Stimulated activated naive B cell treated with anti-CD40 and anti-IgM and Interleukin-4, amounts not matched to agents 10 μg/mL and 1 μg/mL and 100 μg/mL, for 72 hours (primary cell): ENCODE results near the gene SLC36A3.
"Not testable (repeated sequence)": the region's sequence is repeated elsewhere in the genome, so short reads cannot be mapped to it uniquely, and the experiment has no call there.

Experiments
- ATAC-seq, 2 donors: fragments of 150-1000 bp; cut with Tn5 transposase; replicated peaks; 2 replicates each; pipeline ENCODE4 v1.10.0; 2021; ENCODE audit warnings: moderate library complexity in 1 of 2
- DNase-seq: peaks from one replicate; pipeline ENCODE4 v3.0.0; 2021
- H3K27ac Mint-ChIP-seq: one replicate; pipeline ENCODE4 v1.8.0; 2022; ENCODE audit warnings: mild to moderate bottlenecking, mixed read lengths
- H3K27me3 Mint-ChIP-seq, 2 donors: one replicate each; pipeline ENCODE4 v1.8.0; 2022; ENCODE audit warnings: mixed read lengths in 2 of 2
- H3K36me3 Mint-ChIP-seq, 2 donors: one replicate each; pipeline ENCODE4 v1.8.0; 2022; ENCODE audit warnings: mixed read lengths in 2 of 2, mild to moderate bottlenecking in 1 of 2
- H3K4me1 Mint-ChIP-seq, 2 donors: one replicate each; pipeline ENCODE4 v1.8.0; 2022; ENCODE audit warnings: mixed read lengths in 2 of 2, mild to moderate bottlenecking in 1 of 2
- H3K4me3 Mint-ChIP-seq, 2 donors: one replicate each; pipeline ENCODE4 v1.8.0; 2022; ENCODE audit warnings: mild to moderate bottlenecking in 2 of 2, mixed read lengths in 2 of 2, moderate library complexity in 1 of 2
- H3K9me3 Mint-ChIP-seq, 2 donors: one replicate each; pipeline ENCODE4 v1.8.0; 2022; ENCODE audit warnings: mixed read lengths in 2 of 2, mild to moderate bottlenecking in 1 of 2

The SLC36A3 gene

GRCh38 chr5:151250346-151251000 lies 53.1 kb downstream of the SLC36A3 start:
- H3K27me3 Mint-ChIP-seq: no peaks in the 10 kb centered on the region
- H3K9me3 Mint-ChIP-seq: no peaks in the 10 kb centered on the region
- peaks cover 0 to 12% of the 10 kb centered on the region in 2 donors for H3K36me3 Mint-ChIP-seq
- H3K4me3 Mint-ChIP-seq: peak overlapping the region; percentile 36 to 38
- no peak for DNase-seq
- peaks cover 19 to 36% of the 10 kb centered on the region in 2 donors for H3K4me1 Mint-ChIP-seq
- H3K27ac Mint-ChIP-seq: no peak overlapping the region
- ATAC-seq: no peak

GRCh38 chr5:151249281-151249680 lies 54.3 kb downstream of the SLC36A3 start:
- Mint-ChIP-seq H3K4me1 (peaks cover 17 to 29% of the 10 kb centered on the region in 2 donors), H3K27me3 (no peaks in the 10 kb centered on the region), H3K36me3 (peaks cover 0 to 12% of the 10 kb centered on the region in 2 donors), H3K9me3 (no peaks in the 10 kb centered on the region), H3K27ac (no peak overlapping the region), H3K4me3 (no peak overlapping the region)
- DNase-seq (no peak), ATAC-seq (no peak)

DNA sequence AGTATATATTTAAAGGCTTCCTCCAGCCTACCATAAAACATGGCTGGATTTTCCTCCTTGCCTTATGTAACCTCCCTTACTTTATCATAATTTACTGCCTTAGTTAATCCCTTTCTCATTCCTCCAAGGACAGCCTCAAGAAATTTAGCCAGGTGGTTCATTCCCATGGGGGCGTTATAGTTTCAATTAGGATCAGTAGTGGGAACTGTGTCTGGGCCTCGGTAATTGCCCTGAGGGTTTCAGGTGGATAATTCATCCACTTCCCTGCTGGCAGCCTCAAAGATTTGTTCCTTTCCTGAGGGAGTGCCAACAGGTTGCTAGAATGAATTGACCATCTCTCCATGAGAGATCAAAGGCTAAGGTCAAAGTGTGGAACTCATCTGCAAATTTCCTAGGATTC lies 54.9 kb downstream of the SLC36A3 start:
- no peaks in the 10 kb centered on the region for H3K27me3 Mint-ChIP-seq
- H3K4me1 Mint-ChIP-seq: peaks cover 23 to 29% of the 10 kb centered on the region in 2 donors
- ATAC-seq (no peak), DNase-seq (no peak)
- H3K36me3 Mint-ChIP-seq: peaks cover 0 to 9% of the 10 kb centered on the region in 2 donors
- no peaks in the 10 kb centered on the region for H3K9me3 Mint-ChIP-seq
- no peak overlapping the region for H3K4me3 Mint-ChIP-seq
- H3K27ac Mint-ChIP-seq: no peak overlapping the region

- peak in 1 of 2 donors; percentile 32 for ATAC-seq
- H3K9me3 Mint-ChIP-seq: no peaks in the 10 kb centered on the region
- H3K36me3 Mint-ChIP-seq: peaks cover 0 to 7% of the 10 kb centered on the region in 2 donors
Observed at GRCh38 chr5:151245680-151246219, 57.8 kb downstream of the SLC36A3 start.

GRCh38 chr5:151244206-151244605 lies 59.4 kb downstream of the SLC36A3 start:
- no peaks in the 10 kb centered on the region for H3K9me3 Mint-ChIP-seq
- no peak for ATAC-seq
- H3K27ac Mint-ChIP-seq: no peak overlapping the region
- H3K36me3 Mint-ChIP-seq: no peaks in the 10 kb centered on the region
- no peaks in the 10 kb centered on the region for H3K27me3 Mint-ChIP-seq
- peaks cover 40 to 56% of the 10 kb centered on the region in 2 donors for H3K4me1 Mint-ChIP-seq
- no peak overlapping the region for H3K4me3 Mint-ChIP-seq
- DNase-seq: no peak

More at GRCh38 chr5:151245680-151246219, 57.8 kb downstream of the SLC36A3 start:
- Mint-ChIP-seq H3K27me3 (no peaks in the 10 kb centered on the region), H3K27ac (no peak overlapping the region), H3K4me3 (no peak overlapping the region), H3K4me1 (peaks cover 35 to 48% of the 10 kb centered on the region in 2 donors)
- no peak for DNase-seq

- ATAC-seq: no peak
- no peaks in the 10 kb centered on the region for H3K36me3 Mint-ChIP-seq
- no peak overlapping the region for H3K4me3 Mint-ChIP-seq
- no peak overlapping the region for H3K27ac Mint-ChIP-seq
- no peak for DNase-seq
- peaks cover 43 to 62% of the 10 kb centered on the region in 2 donors for H3K4me1 Mint-ChIP-seq
- no peaks in the 10 kb centered on the region for H3K9me3 Mint-ChIP-seq
- H3K27me3 Mint-ChIP-seq: no peaks in the 10 kb centered on the region
Observed at GRCh38 chr5:151243564-151243963, 60.0 kb downstream of the SLC36A3 start.

DNA sequence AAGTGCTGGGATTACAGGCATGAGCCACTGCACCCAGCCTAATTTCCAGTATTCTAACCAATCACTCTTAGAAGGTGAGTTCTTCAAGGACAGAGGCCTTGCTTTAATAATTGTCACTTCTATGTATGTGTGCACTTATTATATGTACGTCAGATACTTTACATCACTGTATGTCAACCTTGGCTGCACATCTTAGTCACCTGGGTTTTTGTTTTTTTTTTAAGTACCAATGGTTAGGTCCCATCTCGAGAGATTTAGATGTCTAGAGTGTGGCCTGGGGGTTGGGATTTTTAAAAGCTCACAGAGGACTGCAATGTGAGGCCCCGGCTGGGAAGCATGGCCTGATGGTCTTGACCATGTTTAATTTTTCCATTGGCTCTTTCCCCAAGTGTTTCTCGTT lies 60.4 kb downstream of the SLC36A3 start:
- no peak for ATAC-seq
- no peaks in the 10 kb centered on the region for H3K9me3 Mint-ChIP-seq

DNA sequence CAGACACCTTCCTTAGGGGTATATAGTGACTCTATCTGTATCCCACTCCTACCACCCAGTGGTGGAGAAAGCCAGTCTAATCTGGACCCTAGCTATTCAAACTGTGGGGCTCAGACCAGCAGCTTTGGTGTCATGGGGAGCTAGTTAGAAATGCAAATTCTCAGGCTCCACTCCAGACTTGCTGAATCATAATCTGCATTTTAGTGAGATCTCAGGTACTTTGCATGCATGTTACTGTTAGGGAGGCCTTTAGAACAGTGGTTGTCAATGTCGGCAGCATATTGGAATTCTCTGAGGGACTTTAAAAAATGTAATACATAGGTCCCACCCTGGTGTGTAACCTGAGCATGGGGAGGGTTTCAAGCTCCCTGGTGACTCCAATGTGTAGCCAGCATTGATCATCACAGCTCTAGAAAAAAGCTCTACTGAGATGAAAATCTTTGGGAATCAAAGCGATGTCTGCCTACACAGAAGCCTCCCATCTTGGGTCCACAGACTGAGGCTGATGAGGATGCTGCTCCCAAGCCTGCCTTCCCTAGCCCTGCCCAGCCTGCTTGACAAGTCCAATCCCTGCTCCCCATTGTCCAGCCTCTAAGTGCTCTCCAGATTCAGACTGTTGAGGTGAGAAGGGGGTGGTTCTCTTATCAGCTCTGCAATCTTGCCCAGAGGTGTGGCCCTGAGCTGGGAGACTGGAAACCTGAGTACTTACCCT lies 62.5 kb downstream of the SLC36A3 start:
- H3K36me3 Mint-ChIP-seq: no peaks in the 10 kb centered on the region
- H3K27ac Mint-ChIP-seq: peak overlapping the region; percentile 57
- no peak overlapping the region for H3K4me3 Mint-ChIP-seq
- DNase-seq (no peak), ATAC-seq (peak; percentile 21)
- H3K9me3 Mint-ChIP-seq: no peaks in the 10 kb centered on the region
- no peaks in the 10 kb centered on the region for H3K27me3 Mint-ChIP-seq
- H3K4me1 Mint-ChIP-seq: peaks cover 54 to 75% of the 10 kb centered on the region in 2 donors

More for the DNA sequence above, 60.4 kb downstream of the SLC36A3 start:
- Mint-ChIP-seq H3K4me1 (peaks cover 46 to 66% of the 10 kb centered on the region in 2 donors), H3K4me3 (no peak overlapping the region), H3K27me3 (no peaks in the 10 kb centered on the region), H3K27ac (no peak overlapping the region), H3K36me3 (no peaks in the 10 kb centered on the region)
- DNase-seq: no peak

GRCh38 chr5:151240268-151240835 lies 63.2 kb downstream of the SLC36A3 start:
- peak overlapping the region; percentile 81 for H3K27ac Mint-ChIP-seq
- peaks cover 57 to 80% of the 10 kb centered on the region in 2 donors for H3K4me1 Mint-ChIP-seq
- not testable (repeated sequence) for ATAC-seq, DNase-seq, H3K27me3 Mint-ChIP-seq, H3K36me3 Mint-ChIP-seq, H3K9me3 Mint-ChIP-seq, H3K4me3 Mint-ChIP-seq

DNA sequence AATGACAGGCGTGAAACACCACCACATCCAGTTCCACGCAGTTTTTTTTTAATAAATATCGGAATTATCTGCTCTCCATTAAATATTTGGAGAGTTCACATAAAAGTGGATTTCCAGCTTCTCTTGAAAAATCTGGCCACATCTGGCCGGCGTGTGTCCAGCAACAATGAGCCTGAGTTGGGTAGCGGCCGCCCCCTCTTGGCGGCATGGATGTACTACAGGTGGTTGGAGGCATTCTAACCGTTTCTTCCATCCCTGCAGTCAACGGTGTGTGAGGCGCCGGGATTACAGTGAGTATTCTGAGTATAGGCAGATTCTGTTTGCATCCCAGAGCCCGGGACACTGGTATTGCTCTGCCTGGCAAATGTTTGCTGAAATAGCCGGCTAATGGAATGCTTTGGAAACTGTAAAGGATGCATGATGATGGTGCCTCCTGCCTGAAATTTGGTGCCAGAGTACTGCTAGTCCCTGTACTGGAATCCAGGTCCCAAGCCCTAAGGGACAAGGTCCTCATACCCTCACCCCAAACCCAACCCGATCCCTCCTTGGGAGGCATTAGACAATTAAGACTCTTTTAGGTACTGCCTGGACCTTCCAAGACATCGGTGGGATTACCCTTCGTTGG lies 64.2 kb downstream of the SLC36A3 start:
- H3K4me1 Mint-ChIP-seq: peaks cover 62 to 86% of the 10 kb centered on the region in 2 donors
- peak overlapping the region; percentile 76 to 83 for H3K4me3 Mint-ChIP-seq
- peaks cover 0 to 3% of the 10 kb centered on the region in 2 donors for H3K9me3 Mint-ChIP-seq
- peaks cover 2 to 3% of the 10 kb centered on the region in 2 donors for H3K36me3 Mint-ChIP-seq
- H3K27me3 Mint-ChIP-seq: no peaks in the 10 kb centered on the region
- peak overlapping the region; percentile 85 for H3K27ac Mint-ChIP-seq
- ATAC-seq: peak in 1 of 2 donors; percentile 39
- no peak for DNase-seq

- no peaks in the 10 kb centered on the region for H3K27me3 Mint-ChIP-seq
- H3K9me3 Mint-ChIP-seq: peaks cover 0 to 3% of the 10 kb centered on the region in 2 donors
- peaks cover 2 to 3% of the 10 kb centered on the region in 2 donors for H3K36me3 Mint-ChIP-seq
- peak overlapping the region; percentile 85 for H3K27ac Mint-ChIP-seq
- peak overlapping the region; percentile 76 to 83 for H3K4me3 Mint-ChIP-seq
- peaks cover 61 to 86% of the 10 kb centered on the region in 2 donors for H3K4me1 Mint-ChIP-seq
- peak; percentile 48 to 65 for ATAC-seq
- DNase-seq: peak; percentile 34
Observed at GRCh38 chr5:151238303-151238741, 65.2 kb downstream of the SLC36A3 start.

DNA sequence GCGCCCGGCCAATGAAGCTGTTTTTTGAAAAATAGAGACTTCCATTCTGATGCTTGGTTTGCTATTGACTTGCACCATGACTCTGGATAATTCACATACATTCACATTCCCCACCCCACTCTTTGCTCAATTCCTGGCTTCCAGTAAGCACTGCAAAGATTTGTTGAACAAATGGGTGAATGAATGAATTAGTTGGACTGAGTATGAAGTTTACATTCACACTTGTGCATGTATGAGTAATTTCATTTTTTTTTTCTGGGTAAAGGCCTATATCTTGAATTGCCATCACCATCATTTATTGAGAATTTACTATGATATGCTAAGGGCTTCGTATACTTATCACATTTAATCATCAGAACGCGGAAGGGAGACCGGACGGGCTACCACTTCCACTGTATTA lies 65.9 kb downstream of the SLC36A3 start:
- DNase-seq (no peak), ATAC-seq (no peak)
- peaks cover 0 to 3% of the 10 kb centered on the region in 2 donors for H3K9me3 Mint-ChIP-seq
- peaks cover 2 to 3% of the 10 kb centered on the region in 2 donors for H3K36me3 Mint-ChIP-seq
- H3K27ac Mint-ChIP-seq: peak overlapping the region; percentile 85
- no peaks in the 10 kb centered on the region for H3K27me3 Mint-ChIP-seq
- H3K4me3 Mint-ChIP-seq: peak overlapping the region; percentile 76 to 83
- H3K4me1 Mint-ChIP-seq: peaks cover 57 to 86% of the 10 kb centered on the region in 2 donors

- DNase-seq (no peak), ATAC-seq (no peak)
- Mint-ChIP-seq H3K36me3 (peaks cover 2 to 3% of the 10 kb centered on the region in 2 donors), H3K9me3 (peaks cover 0 to 3% of the 10 kb centered on the region in 2 donors), H3K27me3 (no peaks in the 10 kb centered on the region), H3K27ac (no peak overlapping the region), H3K4me3 (no peak overlapping the region), H3K4me1 (peaks cover 52 to 82% of the 10 kb centered on the region in 2 donors)
Observed at GRCh38 chr5:151236888-151237287, 66.7 kb downstream of the SLC36A3 start.

DNA sequence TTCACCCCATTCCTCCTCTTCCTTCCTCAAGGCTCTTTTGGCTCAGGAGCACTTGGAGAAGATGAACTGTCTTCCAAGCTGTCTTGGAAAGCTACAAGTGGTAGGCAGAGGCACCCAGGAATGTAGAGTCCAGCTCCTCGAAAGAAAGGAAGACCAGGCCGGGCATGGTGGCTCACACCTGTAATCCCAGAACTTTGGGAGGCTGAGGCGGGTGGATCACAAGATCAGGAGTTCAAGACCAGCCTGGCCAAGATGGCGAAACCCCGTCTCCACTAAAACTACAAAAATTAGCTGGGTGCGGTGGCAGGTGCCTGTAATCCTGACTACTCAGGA lies 68.4 kb downstream of the SLC36A3 start:
- peak overlapping the region; percentile 79 for H3K27ac Mint-ChIP-seq
- H3K9me3 Mint-ChIP-seq, H3K27me3 Mint-ChIP-seq, DNase-seq, H3K36me3 Mint-ChIP-seq, ATAC-seq: not testable (repeated sequence)
- peaks cover 43 to 71% of the 10 kb centered on the region in 2 donors for H3K4me1 Mint-ChIP-seq
- H3K4me3 Mint-ChIP-seq: peak overlapping the region; percentile 8 to 69
